ENCODE results near the gene KCNN3.

The KCNN3 gene

DNA sequence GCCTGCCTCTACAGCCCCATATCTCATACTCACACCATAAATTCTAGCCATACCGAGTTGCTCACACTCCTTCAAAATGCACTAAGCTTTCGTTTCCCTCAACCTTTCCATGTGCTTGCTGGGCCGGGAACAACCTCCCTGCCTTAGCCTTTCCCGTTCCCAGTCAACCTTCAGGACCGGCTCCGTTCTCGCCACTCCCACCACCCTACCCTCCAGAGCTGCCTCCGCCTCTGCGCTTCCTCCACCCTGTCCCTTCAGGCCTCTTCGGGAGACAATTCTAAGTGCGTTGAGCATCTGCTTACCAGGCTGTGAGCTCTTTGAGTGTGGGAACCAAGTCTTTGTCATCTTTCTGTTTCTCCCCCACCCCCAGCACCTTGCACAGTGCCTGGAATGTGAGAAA is 31.6 kb downstream of the KCNN3 start:
- Histone ChIP-seq H3K4me3 (replicated peaks; ENCODE audit: insufficient read depth, low read length) (no peak overlapping the region), H3K27me3 (ENCODE audit: insufficient read depth, poor library complexity, severe bottlenecking) (peaks cover 2% of the 10 kb centered on the region), H3K27ac (replicated peaks) (no peak overlapping the region)
- TF ChIP-seq GABPA (IDR thresholded peaks at IDR 0.05; ENCODE audit: low read depth) (no peak), POLR2AphosphoS5 (IDR thresholded peaks at IDR 0.05; ENCODE audit: low read depth) (no peak), SPI1 (IDR thresholded peaks at IDR 0.05; ENCODE audit: borderline replicate concordance, low read depth) (no peak), CTCF (IDR thresholded peaks at IDR 0.05; ENCODE audit: insufficient read depth, low read length) (no peak)
- TF ChIP-seq, protein P1, sequence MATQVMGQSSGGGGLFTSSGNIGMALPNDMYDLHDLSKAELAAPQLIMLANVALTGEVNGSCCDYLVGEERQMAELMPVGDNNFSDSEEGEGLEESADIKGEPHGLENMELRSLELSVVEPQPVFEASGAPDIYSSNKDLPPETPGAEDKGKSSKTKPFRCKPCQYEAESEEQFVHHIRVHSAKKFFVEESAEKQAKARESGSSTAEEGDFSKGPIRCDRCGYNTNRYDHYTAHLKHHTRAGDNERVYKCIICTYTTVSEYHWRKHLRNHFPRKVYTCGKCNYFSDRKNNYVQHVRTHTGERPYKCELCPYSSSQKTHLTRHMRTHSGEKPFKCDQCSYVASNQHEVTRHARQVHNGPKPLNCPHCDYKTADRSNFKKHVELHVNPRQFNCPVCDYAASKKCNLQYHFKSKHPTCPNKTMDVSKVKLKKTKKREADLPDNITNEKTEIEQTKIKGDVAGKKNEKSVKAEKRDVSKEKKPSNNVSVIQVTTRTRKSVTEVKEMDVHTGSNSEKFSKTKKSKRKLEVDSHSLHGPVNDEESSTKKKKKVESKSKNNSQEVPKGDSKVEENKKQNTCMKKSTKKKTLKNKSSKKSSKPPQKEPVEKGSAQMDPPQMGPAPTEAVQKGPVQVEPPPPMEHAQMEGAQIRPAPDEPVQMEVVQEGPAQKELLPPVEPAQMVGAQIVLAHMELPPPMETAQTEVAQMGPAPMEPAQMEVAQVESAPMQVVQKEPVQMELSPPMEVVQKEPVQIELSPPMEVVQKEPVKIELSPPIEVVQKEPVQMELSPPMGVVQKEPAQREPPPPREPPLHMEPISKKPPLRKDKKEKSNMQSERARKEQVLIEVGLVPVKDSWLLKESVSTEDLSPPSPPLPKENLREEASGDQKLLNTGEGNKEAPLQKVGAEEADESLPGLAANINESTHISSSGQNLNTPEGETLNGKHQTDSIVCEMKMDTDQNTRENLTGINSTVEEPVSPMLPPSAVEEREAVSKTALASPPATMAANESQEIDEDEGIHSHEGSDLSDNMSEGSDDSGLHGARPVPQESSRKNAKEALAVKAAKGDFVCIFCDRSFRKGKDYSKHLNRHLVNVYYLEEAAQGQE (IDR thresholded peaks at IDR 0.05; ENCODE audit: insufficient replicate concordance, low read depth): no peak
- DNase-seq (ENCODE audit: low read depth in 1 of 2, low spot score in 1 of 2): no peak

- no peak for DNase-seq (ENCODE audit: low read depth in 1 of 2, low spot score in 1 of 2)
- peaks cover 2% of the 10 kb centered on the region for H3K27me3 ChIP-seq (ENCODE audit: insufficient read depth, poor library complexity, severe bottlenecking)
Observed at GRCh38 chr1:154837672-154838171, 32.4 kb downstream of the KCNN3 start.

GRCh38 chr1:154837034-154837671 is 32.9 kb downstream of the KCNN3 start:
- no peak for TF ChIP-seq CTCF (IDR thresholded peaks at IDR 0.05; ENCODE audit: insufficient read depth, low read length)
- TF ChIP-seq, protein P1 (IDR thresholded peaks at IDR 0.05; ENCODE audit: insufficient replicate concordance, low read depth): no peak
- TF ChIP-seq POLR2AphosphoS5 (IDR thresholded peaks at IDR 0.05; ENCODE audit: low read depth): no peak
- no peak for TF ChIP-seq GABPA (IDR thresholded peaks at IDR 0.05; ENCODE audit: low read depth)
- no peak for TF ChIP-seq SPI1 (IDR thresholded peaks at IDR 0.05; ENCODE audit: borderline replicate concordance, low read depth)
- Histone ChIP-seq H3K27ac (replicated peaks) (no peak overlapping the region), H3K27me3 (ENCODE audit: insufficient read depth, poor library complexity, severe bottlenecking) (peaks cover 2% of the 10 kb centered on the region), H3K4me3 (replicated peaks; ENCODE audit: insufficient read depth, low read length) (no peak overlapping the region)
- no peak for DNase-seq (ENCODE audit: low read depth in 1 of 2, low spot score in 1 of 2)

More at GRCh38 chr1:154837672-154838171, 32.4 kb downstream of the KCNN3 start:
- TF ChIP-seq POLR2AphosphoS5 (IDR thresholded peaks at IDR 0.05; ENCODE audit: low read depth): no peak
- TF ChIP-seq, protein P1 (IDR thresholded peaks at IDR 0.05; ENCODE audit: insufficient replicate concordance, low read depth): no peak
- TF ChIP-seq SPI1 (IDR thresholded peaks at IDR 0.05; ENCODE audit: borderline replicate concordance, low read depth): no peak
- Histone ChIP-seq H3K27ac (replicated peaks) (no peak overlapping the region), H3K4me3 (replicated peaks; ENCODE audit: insufficient read depth, low read length) (no peak overlapping the region)
